MCF 10A (cell line): ENCODE results near the gene XG. TPM values are rescaled to one million over a fixed set of nuclear protein-coding genes. Genes with fewer than 3 reads are reported as not detected.

Experiments
- BruUV-seq: library from RNA; stranded (reverse); fragments of 400-500 nt; replicated peaks from 2 replicates; lab custom pipeline; 2021; lab: Mats Ljungman, UMichigan
- CTCF ChIA-PET: fragments of 300-600 bp; sonication (Branson Sonifier 250); formaldehyde crosslinking; extraction: SDS; loops from one replicate; lab custom pipeline; 2021; ENCODE audit warnings: antibody characterized with exemption, inconsistent platforms; lab: Yijun Ruan, JAX
- POLR2A ChIA-PET: fragments of 300-600, 350-650 bp; sonication (Branson Sonifier 250); formaldehyde crosslinking; extraction: SDS; loops from one replicate; lab custom pipeline; 2020; ENCODE audit warnings: antibody characterized with exemption, inconsistent platforms; lab: Yijun Ruan, JAX
- DNase-seq: peaks from one replicate; pipeline ENCODE4 v3.0.0-alpha.2; 2018; ENCODE audit not compliant: unreplicated experiment
- H3K27ac Mint-ChIP-seq: one replicate; pipeline ENCODE4 v1.8.0; 2022; ENCODE audit warnings: mild to moderate bottlenecking, low read depth, mixed read lengths; ENCODE audit not compliant: unreplicated experiment
- H3K27me3 Mint-ChIP-seq: one replicate; pipeline ENCODE4 v1.8.0; 2022; ENCODE audit warnings: mixed read lengths; ENCODE audit not compliant: insufficient read depth, unreplicated experiment
- H3K36me3 Mint-ChIP-seq: one replicate; pipeline ENCODE4 v1.8.0; 2022; ENCODE audit warnings: mild to moderate bottlenecking, moderate library complexity, mixed read lengths; ENCODE audit not compliant: insufficient read depth, unreplicated experiment
- H3K4me1 Mint-ChIP-seq: one replicate; pipeline ENCODE4 v1.8.0; 2022; ENCODE audit warnings: mixed read lengths; ENCODE audit not compliant: insufficient read depth, unreplicated experiment
- H3K4me3 Mint-ChIP-seq: one replicate; pipeline ENCODE4 v1.8.0; 2022; ENCODE audit warnings: mild to moderate bottlenecking, moderate library complexity, mixed read lengths; ENCODE audit not compliant: unreplicated experiment
- H3K9me3 Mint-ChIP-seq: one replicate; pipeline ENCODE4 v1.8.0; 2022; ENCODE audit warnings: mixed read lengths; ENCODE audit not compliant: unreplicated experiment
- intact Hi-C: fragments of 100-400 bp; cut with micrococcal nuclease; formaldehyde crosslinking; loops from 2 replicates; pipeline ENCODE4 v1.14.1; 2022
- total RNA-seq: library from RNA; stranded (reverse); gene quantifications from 2 replicates; pipeline ENCODE4 v1.2.3, GENCODE V29; 2022
- TF ChIP-seq, protein P1 (sequence below): fragments of 200-600 bp; IDR thresholded peaks from one replicate; pipeline ENCODE4 v1.8.0; 2022; ENCODE audit warnings: antibody characterized with exemption, mild to moderate bottlenecking; ENCODE audit not compliant: unreplicated experiment

XG gene
- total RNA-seq, 1 experiment from 2014 or later: not detected

DNA sequence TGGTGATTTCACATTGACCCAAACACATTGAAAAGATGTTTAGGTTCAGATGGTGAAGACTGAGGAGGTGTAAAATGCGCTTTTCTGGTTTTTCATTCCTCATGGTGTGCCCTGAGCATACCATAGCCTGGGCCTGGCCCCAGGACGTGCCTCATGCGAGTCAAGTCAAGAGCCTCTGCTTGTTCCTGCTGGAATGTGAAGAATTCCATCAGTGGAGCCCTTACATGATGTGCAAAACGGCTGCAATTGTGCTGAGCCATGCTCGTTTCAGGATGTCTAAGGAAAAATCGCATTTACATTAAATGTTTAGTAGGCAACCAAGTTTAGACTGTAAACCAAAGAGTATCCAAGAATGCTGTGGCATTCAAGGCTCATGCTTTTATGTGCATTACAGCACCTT lies 111.8 kb downstream of the XG start:
- no peak for DNase-seq
- TF ChIP-seq, protein P1, sequence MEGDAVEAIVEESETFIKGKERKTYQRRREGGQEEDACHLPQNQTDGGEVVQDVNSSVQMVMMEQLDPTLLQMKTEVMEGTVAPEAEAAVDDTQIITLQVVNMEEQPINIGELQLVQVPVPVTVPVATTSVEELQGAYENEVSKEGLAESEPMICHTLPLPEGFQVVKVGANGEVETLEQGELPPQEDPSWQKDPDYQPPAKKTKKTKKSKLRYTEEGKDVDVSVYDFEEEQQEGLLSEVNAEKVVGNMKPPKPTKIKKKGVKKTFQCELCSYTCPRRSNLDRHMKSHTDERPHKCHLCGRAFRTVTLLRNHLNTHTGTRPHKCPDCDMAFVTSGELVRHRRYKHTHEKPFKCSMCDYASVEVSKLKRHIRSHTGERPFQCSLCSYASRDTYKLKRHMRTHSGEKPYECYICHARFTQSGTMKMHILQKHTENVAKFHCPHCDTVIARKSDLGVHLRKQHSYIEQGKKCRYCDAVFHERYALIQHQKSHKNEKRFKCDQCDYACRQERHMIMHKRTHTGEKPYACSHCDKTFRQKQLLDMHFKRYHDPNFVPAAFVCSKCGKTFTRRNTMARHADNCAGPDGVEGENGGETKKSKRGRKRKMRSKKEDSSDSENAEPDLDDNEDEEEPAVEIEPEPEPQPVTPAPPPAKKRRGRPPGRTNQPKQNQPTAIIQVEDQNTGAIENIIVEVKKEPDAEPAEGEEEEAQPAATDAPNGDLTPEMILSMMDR: no peak
- intact Hi-C loops: no loop called here
- no TSS peak for BruUV-seq
- POLR2A ChIA-PET: no interaction called here
- Mint-ChIP-seq H3K9me3 (no peaks in the 10 kb centered on the region), H3K27ac (no peak overlapping the region), H3K4me1 (no peaks in the 10 kb centered on the region), H3K27me3 (peaks cover 42% of the 10 kb centered on the region), H3K4me3 (no peak overlapping the region), H3K36me3 (no peaks in the 10 kb centered on the region)
- CTCF ChIA-PET: interaction anchor here (0.6 kb wide), 1 partner anchor 59 kb away, joined by 5 read pairs; no protein-coding TSS in a partner anchor

Other genes starting within 250 kb of the XG start
- 173 and 176 TPM in 2 replicates for gene CD99, start 60.7 kb upstream of the XG start, total RNA-seq
- gene GYG2, start 76.9 kb downstream of the XG start, total RNA-seq: not detected in 2 replicates
- gene ARSD, start 177.3 kb downstream of the XG start, total RNA-seq: 20.6 and 21.5 TPM in 2 replicates